ENCODE measurements around the gene OR10H3.
"Not testable (repeated sequence)": the region's sequence is repeated elsewhere in the genome, so short reads cannot be mapped to it uniquely, and the experiment has no call there.

Gene OR10H3, protein sequence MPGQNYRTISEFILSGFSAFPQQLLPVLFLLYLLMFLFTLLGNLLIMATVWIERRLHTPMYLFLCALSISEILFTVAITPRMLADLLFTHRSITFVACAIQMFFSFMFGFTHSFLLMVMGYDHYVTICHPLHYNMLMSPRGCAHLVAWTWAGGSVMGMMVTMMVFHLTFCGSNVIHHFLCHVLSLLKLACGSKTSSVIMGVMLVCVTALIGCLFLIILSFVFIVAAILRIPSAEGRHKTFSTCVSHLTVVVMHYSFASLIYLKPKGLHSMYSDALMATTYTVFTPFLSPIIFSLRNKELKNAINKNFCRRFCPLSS

DNA sequence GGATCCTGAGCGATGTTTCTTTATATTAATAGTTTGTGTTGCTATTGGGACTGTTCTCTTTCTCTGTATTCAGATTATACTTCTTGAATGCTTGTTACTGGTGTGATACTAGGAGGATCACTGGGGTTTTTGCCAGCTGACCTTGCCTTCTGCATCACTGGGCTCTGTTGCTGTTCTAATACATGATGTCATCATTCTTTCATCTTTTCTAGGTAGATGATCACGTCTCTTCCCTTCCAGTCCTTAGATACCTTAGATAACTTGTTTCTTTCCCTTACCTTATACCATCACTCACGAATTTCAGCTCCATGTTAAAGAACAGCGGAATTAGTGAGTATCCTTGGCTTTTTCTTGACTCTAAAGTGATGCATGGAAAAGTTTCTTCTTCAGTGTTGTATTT lies at the start of gene OR10H3:
Gene OR10H3 (plus strand): TSS at position 264 of the 400 bp plus-strand sequence. CDS start 3,408 bp downstream, outside the sequence.
- DNase-seq (ENCODE audit: low read depth): no peak

GRCh38 chr19:15696654-15697194 lies 41.1 kb upstream of the OR10H3 start:
- DNase-seq (ENCODE audit: low read depth): no peak

DNA sequence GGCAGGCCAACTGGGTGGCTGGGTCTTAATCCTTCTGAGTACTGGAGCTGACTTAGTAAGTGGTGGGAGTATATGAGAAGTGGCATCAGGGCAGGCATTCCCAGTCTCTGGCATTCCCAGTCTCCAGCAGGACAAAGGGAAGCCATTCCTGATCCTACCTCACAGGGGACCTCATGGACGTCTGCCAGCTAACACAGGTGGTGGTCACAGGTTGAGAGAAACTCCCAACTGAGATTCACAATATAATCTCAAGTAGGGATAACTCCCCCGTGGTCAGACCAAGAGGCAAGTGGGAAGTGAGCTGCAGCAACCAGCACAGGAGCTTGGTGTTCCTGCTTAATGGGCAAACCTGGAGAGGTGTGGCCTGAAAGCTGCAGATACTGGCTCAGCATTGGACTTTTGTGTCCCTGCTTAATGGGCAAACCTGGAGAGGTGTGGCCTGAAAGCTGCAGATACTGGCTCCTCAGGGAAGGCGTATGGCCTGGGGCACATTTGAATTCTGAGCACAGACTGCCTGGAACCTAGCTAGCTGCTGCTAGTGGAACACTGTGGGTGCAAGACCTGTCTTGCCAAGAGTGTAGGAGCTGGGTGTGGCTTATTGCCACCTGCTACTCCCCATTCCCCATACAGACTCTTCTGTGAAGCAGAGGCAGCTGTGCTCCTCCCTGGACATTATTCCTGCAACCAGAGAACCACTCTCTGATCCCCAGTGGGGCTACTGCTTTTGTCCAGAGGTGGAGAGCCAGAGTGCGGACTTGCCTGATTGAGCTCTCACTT lies 35.8 kb upstream of the OR10H3 start:
- no peak for DNase-seq (ENCODE audit: low read depth)

DNA sequence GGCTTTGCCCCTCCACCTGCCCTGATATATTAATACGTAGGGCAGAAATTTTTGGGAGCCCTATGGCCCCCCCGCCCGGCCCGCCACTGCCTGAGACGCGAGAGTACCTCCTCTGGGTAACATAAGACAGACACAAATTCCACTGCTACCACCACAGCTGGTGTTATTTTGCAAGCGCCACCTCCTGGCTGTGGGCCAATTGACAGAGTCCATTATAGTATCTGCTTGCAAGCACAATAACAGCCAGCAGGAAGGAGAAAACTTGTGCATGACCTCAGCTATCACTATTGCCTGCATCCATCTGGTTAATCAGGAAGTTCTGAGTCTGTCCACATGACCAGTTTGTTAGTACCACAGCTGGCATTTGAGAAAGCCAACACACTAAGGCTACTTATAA lies 35.3 kb upstream of the OR10H3 start:
- no peak for DNase-seq (ENCODE audit: low read depth)

DNA sequence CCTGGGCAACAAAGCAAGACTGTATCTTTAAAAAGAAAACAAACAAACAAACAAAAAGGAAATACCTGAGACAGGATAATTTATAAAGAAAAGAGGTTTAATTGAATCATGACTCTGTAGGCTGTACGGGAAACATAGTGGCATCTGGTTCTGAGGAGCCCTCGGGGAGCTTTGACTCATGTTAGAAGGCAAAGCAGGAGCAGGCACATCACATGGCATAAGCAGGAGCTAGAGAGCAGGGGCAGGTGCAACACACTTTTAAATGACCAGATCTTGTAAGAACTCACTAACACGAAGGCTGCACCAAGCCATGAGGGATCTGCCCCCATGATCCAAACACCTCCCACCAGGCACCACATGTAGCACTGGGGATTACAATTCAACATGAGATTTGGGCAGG lies 23.1 kb upstream of the OR10H3 start:
- DNase-seq (ENCODE audit: low read depth): no peak

- DNase-seq (ENCODE audit: low read depth): no peak
Measured at GRCh38 chr19:15715642-15716041, 22.1 kb upstream of the OR10H3 start.

- DNase-seq (ENCODE audit: low read depth): no peak
Measured at GRCh38 chr19:15717809-15718208, 20.0 kb upstream of the OR10H3 start.

DNA sequence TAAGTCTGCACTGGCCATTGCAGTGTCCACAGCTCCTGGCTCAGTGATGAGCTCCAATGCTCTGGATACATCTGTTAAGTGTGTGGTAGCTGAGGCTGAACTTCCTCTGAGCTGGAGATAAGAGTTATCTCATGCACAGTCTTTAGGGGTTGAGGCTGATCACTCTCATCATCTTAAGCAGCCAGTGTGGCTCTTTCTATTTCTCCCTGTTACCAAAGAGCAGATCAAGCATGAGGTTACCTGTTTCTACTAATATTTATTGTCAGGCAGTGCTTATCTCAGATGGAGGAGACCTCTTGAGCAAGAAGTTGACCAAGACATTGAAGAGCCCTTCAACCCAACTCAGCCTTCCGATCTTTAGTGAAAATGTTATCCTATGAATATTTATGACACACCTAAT lies 16.5 kb upstream of the OR10H3 start:
- DNase-seq (ENCODE audit: low read depth): no peak

DNA sequence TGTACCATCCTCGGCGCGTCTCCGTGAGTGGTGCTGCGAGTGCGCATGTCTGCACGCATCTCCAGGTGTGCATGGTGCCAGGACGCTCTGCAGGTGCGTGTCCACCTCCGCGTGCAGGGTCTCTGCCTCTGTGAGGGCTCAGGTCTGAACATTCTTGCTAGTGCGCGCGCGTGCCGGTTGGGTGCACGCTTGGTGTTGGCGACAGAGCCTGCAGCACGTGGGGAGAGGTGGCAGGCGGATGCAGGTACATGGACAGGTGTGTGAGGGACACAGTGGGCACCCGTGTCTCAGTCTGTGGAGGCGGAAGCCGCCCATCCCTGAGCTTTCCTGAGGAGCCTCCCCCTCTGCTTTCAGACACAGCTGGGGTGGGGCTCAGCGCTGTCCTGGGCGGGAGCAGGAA lies 14.8 kb upstream of the OR10H3 start:
- no peak for DNase-seq (ENCODE audit: low read depth)

DNA sequence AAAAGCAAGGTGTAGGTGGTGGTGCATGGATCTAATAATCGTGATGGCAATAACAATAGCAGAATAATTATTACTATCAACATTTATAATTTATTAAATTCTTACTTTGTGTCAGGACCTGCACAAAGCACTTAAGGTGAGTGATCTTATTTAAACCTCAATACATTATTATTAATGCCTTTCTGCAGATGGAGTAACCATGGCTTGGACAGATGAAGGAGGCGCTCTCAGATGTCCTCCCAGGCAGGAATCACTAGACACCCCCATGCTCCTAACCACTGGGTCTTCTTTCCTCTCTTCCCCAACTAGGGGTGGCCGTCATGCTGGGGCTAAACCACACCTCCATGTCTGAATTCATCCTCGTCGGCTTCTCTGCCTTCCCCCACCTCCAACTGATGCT lies 10.1 kb upstream of the OR10H3 start, which contains the start of gene OR10H2:
Gene OR10H2 (plus strand): TSS at position 301 of the 400 bp plus-strand sequence. CDS start 20 bp downstream, at position 321.
- no peak for DNase-seq (ENCODE audit: low read depth)

- DNase-seq (ENCODE audit: low read depth): no peak
Measured at GRCh38 chr19:15730538-15730937, 7.2 kb upstream of the OR10H3 start.

DNA sequence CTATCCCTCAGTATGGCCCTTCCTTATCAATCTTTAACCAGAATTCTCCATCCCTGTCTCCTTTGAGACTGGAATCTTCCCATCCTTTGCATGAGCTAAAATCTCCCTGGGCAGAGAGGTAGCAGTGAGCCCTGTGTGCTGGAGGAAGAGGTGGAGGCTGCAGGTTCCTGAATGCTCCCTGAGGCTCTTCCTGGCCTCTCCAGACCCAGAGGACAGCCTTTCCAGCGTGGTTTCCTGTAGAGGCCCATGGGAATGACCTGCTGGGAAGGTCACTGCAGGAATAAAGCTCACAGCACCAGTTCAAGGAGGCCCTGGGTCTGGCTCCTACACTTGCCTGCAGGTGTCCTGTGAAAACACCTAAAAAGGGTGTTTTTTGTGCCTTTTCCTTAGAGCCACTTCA lies 5.4 kb upstream of the OR10H3 start:
- no peak for DNase-seq (ENCODE audit: low read depth)

GRCh38 chr19:15733895-15734294 lies 3.9 kb upstream of the OR10H3 start:
- no peak for DNase-seq (ENCODE audit: low read depth)

DNA sequence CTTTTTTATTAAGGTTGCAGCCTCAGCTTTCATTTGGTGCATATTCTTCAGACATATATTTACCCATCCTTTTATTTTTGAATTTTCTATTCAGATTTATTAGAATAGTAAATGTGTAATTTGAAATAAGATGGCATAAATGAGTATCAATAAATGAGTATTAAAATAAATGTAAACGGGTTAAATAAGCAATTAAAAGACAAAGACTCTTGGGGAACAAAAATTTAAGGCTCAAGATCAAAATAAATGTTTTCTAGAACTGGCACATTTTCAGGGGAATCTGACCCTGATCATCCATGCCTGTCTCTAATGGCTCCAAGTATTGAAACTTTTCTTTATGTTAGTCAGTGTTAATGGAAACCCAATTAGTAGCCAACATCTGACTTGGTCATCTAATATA lies 3.0 kb downstream of the OR10H3 start:
- DNase-seq (ENCODE audit: low read depth): no peak

- DNase-seq (ENCODE audit: low read depth): no peak
Measured at GRCh38 chr19:15748239-15748638, 10.5 kb downstream of the OR10H3 start.

- no peak for DNase-seq (ENCODE audit: low read depth)
Measured at GRCh38 chr19:15758379-15758778, 20.6 kb downstream of the OR10H3 start.

DNA sequence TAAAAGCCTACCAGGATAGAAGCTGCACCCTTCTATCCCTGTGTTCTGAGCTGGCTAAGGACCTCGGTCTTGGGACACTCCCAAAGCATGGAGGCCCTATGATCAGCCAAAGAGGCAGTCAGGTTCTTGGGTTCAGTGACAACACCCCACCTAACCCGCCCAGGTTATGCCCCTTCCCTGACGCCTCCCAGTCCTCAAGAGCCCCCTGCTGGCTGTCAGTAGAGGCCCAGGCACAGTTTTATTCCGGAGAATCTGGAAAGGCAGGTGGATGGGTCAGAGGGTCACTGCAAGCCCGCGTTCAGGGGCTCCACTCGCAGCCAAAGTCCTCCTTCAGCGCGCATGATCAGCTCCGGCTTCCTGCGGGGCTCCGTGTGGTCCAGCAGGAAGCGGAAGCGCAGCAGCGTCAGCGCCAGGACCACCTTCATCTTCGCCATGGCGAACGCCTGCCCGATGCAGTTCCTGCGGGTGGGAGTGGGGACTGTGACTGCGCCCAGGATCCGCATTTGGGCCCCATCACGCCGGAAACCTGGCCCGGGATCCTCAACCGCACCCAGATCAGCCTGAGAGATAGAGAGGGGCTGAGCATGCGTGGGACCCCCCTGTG lies 22.3 kb downstream of the OR10H3 start:
- no peak for DNase-seq (ENCODE audit: low read depth)

- no peak for DNase-seq (ENCODE audit: low read depth)
Measured at GRCh38 chr19:15769586-15769985, 31.8 kb downstream of the OR10H3 start.

- DNase-seq (ENCODE audit: low read depth): not testable (repeated sequence)
Measured at GRCh38 chr19:15774159-15774558, 36.4 kb downstream of the OR10H3 start.

DNA sequence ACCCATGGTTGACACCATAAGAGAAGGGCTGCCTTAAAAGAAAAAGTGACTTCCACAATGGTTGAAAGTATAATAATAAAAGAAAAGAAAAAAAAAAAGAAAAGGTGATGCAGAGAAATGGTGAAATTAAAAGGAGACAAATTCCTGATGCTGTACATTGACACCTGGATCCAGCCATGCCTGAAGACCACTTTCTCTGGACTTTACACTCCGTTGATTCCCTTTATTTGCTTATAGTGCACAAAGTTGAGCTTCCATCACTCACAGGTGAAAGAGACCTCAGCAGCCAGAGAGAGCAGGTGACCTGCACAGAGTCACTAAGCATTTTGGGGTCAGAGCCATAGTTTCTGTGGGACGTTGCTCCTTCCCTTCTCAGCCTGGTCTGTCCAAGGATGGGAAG lies 37.5 kb downstream of the OR10H3 start:
- DNase-seq (ENCODE audit: low read depth): no peak

DNA sequence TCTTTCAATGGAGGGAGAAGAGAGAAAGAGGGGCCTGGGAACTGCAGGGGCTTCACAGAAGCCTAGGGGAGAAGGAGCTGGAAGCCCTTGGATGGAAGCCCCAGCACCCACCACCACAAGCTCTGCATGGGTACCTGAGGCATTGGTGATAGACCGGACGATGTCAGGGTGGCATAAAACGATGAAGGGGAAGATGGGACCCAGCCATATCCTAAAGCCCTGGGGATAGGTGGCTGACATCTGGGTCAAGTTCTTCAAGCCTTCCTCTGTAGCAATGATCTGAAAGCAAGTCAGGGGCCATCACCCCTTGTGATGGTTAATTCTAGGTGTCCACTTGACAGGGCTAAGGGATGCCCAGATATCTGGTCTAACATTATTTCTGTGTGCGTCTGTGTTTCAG lies 38.5 kb downstream of the OR10H3 start:
- DNase-seq (ENCODE audit: low read depth): no peak

All from stimulated activated CD8-positive, alpha-beta memory T cell treated with anti-CD3 and anti-CD28 coated beads, Interleukin-7, amount 100 ng/mL, for 24 hours (primary cell).